Ovary (tissue), 3 donors: Measurements from ENCODE around the gene NPTN.

Experiments
- CTCF ChIP-seq, 3 donors: fragments of 450-650 bp in 2 of 3; fragments of 200-600 bp in 1 of 3; IDR thresholded peaks; one replicate each; pipeline versions ENCODE4 v1.5.1 to v1.8.0; 2016 to 2022; ENCODE audit warnings: antibody characterized with exemption in 3 of 3, mild to moderate bottlenecking in 1 of 3
- EP300 ChIP-seq: sonication (generic); formaldehyde crosslinking; IDR thresholded peaks from one replicate; pipeline ENCODE4 v1.6.1; 2017; ENCODE audit warnings: antibody characterized with exemption
- POLR2A ChIP-seq: fragments of 450-650 bp; IDR thresholded peaks from one replicate; pipeline ENCODE4 v1.6.1; 2017; ENCODE audit warnings: antibody characterized with exemption, mild to moderate bottlenecking, moderate library complexity
- donor health status: DM: no; HTN: no; CAD: no.

DNA sequence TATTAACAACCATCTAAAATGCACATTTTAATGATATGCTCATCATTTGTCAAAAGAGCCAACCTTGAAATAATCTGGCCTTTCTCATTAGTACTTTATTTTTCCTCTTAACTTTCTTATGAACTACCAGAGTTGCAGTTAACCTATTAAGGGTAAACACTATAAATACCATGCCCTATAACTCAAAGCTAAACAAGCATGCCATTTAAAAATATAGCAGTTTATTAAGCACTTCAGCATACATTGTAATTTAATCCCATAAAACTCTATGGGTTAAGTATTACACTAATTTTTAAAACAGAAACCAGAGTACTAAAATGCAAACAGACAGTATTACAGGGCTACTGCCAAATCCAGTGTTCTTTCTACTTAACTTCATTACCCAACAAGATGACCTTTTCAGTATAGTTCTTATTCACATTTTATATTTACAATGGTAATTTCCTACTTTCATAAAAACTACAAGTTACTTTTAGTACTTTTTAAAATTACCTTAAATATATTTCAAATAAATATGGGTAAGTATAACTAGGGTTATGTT is 11.8 kb downstream of the NPTN start:
- TF ChIP-seq POLR2A (no peak), EP300 (no peak), CTCF (IDR thresholded peaks at IDR 0.05) (no peak)
